Posterior vena cava (tissue), 2 donors: ENCODE data around the gene FXYD6. TPM values are rescaled to one million over a fixed set of nuclear protein-coding genes. Genes with fewer than 3 reads are reported as not detected.
A peak's percentile ranks its signal among the peaks of the same experiment; 100 is the strongest.
"Not testable (repeated sequence)": the region's sequence is repeated elsewhere in the genome, so short reads cannot be mapped to it uniquely, and the experiment has no call there.

Experiments
- DNase-seq: peaks from one replicate; pipeline ENCODE4 v3.0.0-alpha.2; 2020; ENCODE audit warnings: low spot score
- intact Hi-C, 2 donors: fragments of 100-400 bp; cut with DNase I; formaldehyde crosslinking; loops; one replicate each; pipeline versions ENCODE4 v1.14.1 to v1.14.2; 2022 to 2023
- long read RNA-seq, 2 donors: library from polyadenylated mRNA; unstranded; transcript quantifications; one replicate each; pipeline ENCODE4 v2.0.0, GENCODE V29; 2020 to 2021
- total RNA-seq, 2 donors: library from RNA; stranded (reverse); fragmentation: NEBNext Ultra II Directional; extraction: Animal tissue kit (Norgen Biotek cat#: 25700); gene quantifications; one replicate each; pipeline ENCODE4 v1.2.1, GENCODE V29; 2021
- donor health status: DM: yes; HTN: yes; CAD: no.
- donor health status: DM: yes; HTN: yes; CAD: no.

Gene FXYD6, protein sequence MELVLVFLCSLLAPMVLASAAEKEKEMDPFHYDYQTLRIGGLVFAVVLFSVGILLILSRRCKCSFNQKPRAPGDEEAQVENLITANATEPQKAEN
- total RNA-seq: 100 to 1,000 TPM in 1 of 2 donors, 10 to 100 TPM in 1; 62.8 to 107 TPM
- long read RNA-seq, donor 1, transcript FXYD6-204 (8 exons, 2,171 nt): major isoform, 31 of 65 reads
- long read RNA-seq, donor 1, partial matches to known transcripts: 2 of 65 reads
- long read RNA-seq, donor 1, other reads (novel, unspliced or antisense): 28 of 65 reads
- long read RNA-seq, donor 2, transcript FXYD6-207 (8 exons, 1,799 nt): minor isoform, 13 of 453 reads
- long read RNA-seq, donor 2, transcript FXYD6-209 (9 exons, 579 nt): minor isoform, 27 of 453 reads
- long read RNA-seq, donor 2, transcript FXYD6-204 (8 exons, 2,171 nt): major isoform, 269 of 453 reads
- long read RNA-seq, donor 2, partial matches to known transcripts: 66 of 453 reads
- long read RNA-seq, donor 2, other reads (novel, unspliced or antisense): 73 of 453 reads

DNA sequence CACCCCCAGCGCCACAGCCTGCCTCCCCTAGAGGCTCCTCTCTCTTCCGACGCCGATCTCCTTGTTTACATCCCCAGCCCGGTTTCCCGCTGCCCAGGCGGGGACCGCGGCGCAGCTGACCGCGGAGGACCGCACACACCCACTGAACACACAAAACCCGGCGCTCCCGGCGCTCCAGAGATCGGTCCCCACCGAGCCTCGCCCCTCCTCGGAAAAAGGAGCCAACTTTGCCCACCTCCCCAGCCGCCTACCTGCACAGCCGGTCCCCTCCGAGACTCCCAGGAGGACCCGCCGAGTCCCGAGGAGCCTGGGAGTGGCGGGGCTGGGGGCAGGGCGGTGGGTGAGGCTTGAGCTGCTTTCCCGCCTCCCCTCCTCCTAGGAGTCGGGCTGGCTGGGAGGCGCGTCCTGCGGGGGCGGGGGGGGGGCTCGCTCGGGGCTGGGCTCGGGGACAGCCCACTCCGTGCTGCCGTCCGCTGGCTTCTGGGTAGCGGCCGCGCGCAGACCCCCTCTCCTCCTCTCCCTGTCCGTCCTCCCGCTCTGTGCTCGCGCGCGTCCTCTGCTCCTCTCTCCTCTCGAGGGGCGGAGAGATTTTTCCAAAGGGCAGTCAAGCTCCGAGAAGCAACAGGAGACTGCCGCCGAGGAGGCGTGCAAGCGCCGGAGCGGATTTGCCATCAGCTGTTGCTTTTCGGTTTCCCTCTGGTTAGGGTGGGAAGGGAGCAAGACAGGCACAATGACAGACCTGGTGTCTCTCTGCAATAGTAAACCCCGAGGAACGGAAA, at the start of gene FXYD6:
TSS of gene FXYD6 (minus strand) at position 318 of the 779 bp plus-strand sequence. CDS start 33,882 bp downstream, outside the sequence.
- intact Hi-C loops: no loop called here
- DNase-seq: peak; percentile 87

DNA sequence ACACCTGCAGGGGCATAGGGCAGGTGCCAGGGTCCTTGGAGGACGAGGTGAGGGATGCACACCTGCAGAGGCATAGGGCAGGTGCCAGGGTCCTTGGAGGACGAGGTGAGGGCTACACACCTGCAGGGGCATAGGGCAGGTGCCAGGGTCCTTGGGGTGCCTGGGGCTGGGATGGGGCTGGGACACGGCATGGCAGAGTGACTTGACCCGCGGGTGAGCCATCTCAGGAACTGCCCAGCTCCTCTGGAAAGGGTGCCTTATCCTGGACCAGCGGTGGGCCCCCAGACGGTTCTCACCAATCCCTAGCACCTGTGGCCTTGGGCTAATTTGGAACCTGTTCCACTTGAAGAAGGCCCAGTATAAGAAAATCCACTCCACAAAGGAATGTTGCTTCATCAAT, 49.7 kb upstream of the FXYD6 start:
- intact Hi-C loops: not testable (repeated sequence)
- peak; percentile 72 for DNase-seq

DNA sequence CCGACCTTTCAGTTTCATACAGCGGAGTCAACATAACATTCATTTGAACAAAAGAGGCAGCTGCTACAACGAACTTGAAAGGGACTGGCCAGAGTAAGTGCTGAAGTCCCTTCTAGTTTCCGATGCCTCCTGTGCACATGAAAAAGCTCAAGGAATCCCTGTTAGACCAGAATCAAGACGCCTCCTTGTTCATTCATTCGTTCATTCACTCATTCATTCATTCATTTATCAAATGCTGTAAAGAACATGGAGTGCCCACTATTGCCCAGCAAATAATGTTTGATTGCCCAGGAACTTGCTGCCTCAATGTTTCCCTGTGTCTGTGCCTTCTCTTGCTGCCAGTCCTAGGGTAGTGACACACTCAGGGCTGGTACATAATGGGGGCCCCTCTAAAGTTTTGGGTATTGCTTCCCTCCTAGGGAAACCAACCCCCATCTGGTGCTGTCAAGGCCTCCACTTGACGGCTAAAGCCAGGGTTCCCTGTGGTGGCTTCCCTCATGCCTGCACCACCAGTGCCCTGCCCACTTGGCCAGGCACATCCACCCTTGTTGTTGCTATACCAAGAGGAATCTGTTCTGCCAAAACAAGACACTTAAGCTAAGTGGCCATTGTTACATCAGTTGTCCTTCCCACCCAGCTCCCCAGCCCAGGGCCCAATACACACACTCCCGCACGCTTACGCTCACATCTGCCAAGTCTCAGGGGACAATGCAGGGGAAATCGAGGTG, 48.9 kb upstream of the FXYD6 start:
- peak; percentile 23 for DNase-seq
- intact Hi-C loops: no loop called here

DNA sequence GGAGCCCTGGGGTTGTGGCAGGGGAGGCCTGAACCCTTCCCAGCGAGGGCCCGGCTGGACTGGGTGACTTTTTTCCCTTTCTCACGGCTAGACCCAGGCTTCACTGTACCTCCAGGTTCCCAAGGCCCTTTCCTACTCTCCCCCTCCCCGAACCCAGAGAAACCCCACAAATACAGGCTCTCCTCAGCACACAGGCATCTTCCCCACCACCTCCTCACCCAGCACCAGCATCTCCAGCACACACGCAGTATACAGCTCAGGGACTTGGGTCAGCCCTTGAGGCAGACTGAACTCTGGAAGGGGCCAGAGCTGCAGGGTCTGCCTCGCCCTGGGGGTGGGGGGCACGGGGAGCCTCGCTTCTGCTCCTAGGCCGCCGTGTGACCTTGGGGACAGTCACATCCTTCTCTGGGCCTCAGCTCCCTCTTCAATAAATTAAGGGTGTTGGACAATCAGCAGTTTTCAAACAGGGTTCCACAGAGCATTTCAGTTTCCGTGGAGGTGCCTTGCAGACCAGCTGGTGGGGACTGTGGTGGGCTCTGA, 48.2 kb upstream of the FXYD6 start:
- peak; percentile 44 for DNase-seq
- intact Hi-C loops: no loop called here

GRCh38 chr11:117923773-117924172, 47.3 kb upstream of the FXYD6 start:
- intact Hi-C loops: no loop called here
- DNase-seq: peak; percentile 50

DNA sequence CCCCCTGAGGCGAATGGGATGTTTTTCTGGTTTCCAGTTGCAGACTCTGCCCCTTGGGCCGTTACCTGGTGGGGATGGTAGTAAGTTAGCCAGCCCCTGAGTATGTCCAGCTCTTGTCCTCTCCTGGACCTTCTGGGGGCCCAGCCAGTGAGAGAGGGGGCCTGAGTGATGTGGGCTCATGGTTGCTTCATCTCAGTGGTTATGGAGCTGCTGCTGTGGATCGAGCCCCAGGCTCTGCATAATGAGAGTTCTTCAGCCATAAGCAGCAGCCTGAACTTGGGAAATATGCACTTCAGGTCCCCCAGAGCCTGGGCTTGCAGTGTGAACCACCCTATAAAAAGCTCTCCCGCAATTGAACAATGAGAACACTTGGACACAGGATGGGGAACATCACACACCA, 46.8 kb upstream of the FXYD6 start:
- intact Hi-C loops: no loop called here
- peak; percentile 41 for DNase-seq

DNA sequence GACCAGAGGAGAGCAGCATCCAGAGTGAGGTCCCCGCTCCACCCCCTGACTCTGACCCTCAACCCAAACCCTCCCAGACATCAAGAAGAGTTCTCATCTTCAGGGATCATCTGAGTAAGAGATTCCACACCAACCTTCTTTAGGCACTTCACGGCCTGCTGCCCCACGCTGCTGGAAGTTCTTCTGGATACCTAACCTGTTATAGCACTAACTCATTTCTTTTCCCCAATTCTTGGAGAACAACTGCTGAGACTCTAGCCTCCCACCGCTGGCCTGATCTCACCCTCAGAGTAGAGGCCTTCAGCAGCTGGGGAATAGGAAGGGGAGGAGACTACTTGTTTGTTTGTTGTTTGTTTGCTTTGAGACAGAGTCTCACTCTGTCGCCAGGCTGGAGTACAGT, 45.4 kb upstream of the FXYD6 start:
- intact Hi-C loops: no loop called here
- DNase-seq: peak; percentile 69

- DNase-seq: peak; percentile 47
- intact Hi-C loops: no loop called here
Observed at GRCh38 chr11:117921456-117921855, 45.0 kb upstream of the FXYD6 start.

DNA sequence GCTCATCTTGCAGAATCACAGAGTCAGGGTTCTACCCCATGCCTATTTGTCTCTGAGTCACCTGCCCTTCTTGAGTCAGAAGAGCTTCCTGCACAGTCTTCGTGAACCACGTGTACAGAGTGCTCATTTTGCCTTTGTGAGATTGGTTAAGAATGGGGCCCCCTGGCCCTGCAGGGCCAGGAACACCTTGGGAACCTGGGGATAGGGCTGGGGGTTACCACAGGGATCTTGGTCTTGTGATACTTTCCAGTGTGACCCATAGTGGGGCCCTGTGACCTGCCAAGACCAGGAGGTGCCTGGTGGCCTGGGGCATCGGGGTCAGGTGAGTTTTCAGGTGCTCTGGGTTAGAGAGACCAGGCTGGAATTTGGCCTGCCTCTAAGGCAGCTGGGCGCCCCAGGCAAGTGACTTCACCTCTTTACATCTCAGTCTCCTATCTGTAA, 43.3 kb upstream of the FXYD6 start:
- intact Hi-C loops: no loop called here
- DNase-seq: peak; percentile 58

DNA sequence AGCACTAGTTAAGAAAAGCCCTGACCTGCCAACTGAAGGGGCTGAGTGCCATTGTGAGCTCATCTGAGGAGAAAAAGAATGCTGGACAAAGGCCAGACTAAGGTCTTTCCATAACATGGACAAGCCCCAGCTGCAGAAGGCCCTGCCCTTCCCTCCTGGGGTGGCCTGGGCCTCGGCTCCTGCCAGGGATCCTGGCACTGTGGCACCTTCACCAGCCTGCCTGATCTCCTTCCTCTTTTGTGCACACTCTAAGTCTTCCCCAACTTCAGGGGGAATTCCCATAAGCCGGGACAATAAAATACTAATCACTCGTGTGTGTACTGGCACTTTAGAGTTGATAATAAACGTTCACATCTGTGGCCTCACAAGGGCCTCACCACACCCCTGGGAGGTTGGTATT, 42.9 kb upstream of the FXYD6 start:
- peak; percentile 62 for DNase-seq
- intact Hi-C loops: no loop called here

GRCh38 chr11:117918366-117919255, 42.2 kb upstream of the FXYD6 start:
- DNase-seq: peak; percentile 77
- intact Hi-C loops: no loop called here

GRCh38 chr11:117917591-117918151, 41.2 kb upstream of the FXYD6 start:
- intact Hi-C loops: no loop called here
- DNase-seq: peak; percentile 30

- intact Hi-C loops: no loop called here
- DNase-seq: peak; percentile 46
Observed at GRCh38 chr11:117916956-117917355, 40.5 kb upstream of the FXYD6 start.

DNA sequence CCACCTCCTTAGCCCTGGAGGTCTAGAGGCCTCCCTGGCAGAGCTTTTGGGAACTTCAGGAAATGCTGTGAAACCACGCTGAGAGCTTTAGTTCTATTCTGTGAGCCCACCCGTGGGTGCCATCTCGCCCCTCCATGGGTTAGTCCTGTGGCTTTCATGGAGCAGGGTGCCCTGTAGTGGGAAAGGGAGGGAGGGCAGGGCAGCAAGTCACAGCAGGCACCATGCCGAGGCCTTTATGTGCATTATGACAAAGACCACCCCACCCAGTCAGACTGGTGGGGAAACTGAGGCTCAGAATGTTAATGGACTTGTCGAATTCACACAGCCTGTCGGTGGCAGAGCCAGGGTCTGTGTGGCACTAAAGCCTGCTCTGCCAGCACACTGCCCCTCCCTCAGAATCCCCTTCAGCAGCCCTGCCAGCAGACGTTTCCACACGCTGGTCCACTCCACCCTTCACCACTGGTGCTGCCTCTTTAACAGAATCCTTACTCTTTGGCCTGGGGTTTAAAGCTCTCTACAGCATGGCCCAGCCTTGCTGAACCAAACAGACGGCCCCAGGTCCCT, 39.3 kb upstream of the FXYD6 start:
- no peak for DNase-seq
- intact Hi-C loops: no loop called here

GRCh38 chr11:117914991-117915618, 38.6 kb upstream of the FXYD6 start:
- no peak for DNase-seq
- intact Hi-C loops: no loop called here

- DNase-seq: no peak
- intact Hi-C loops: no loop called here
Observed at GRCh38 chr11:117914398-117914761, 37.9 kb upstream of the FXYD6 start.

DNA sequence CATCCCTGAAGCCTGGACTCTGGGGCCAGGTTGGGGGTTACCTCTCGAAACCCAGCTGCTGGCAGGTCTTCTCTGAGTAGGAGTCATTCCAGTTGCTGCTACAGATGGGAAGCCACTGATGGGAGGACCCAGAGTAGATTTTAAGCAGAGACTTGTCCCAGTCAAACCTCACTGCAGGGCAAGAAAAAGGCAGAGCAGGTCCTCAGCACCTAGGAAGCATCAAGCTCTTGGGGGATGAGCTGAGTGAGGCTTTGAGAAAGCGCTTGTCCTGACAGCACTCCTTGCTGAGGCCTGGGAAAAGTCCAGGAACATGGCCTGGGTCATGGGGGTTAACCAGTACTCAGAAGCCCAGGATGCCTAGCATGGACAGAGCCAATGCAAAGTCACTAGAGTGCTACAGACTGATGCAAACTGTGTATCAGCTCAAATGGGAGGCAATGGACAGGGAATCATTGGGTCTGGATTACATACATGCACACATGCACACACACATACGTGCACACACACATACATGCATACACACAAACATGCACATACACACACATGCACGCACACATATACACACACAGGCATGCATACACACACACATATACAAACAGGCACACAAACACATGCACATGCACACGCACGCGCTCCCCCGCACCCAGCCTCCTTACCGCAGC, 37.4 kb upstream of the FXYD6 start:
- DNase-seq: peak; percentile 67
- intact Hi-C loops: no loop called here
